Nephron (organoid): ENCODE data around the gene BEND5.

Experiments used
- H3K27ac Mint-ChIP-seq, 3 experiments: 2 replicates each; pipeline ENCODE4 v1.8.0; 2020; ENCODE audit warnings: mixed read lengths in 3 of 3, mild to moderate bottlenecking in 2 of 3, moderate library complexity in 1 of 3
- H3K27me3 Mint-ChIP-seq: 2 replicates; pipeline ENCODE4 v1.8.0; 2021; ENCODE audit warnings: low read depth, mild to moderate bottlenecking, moderate library complexity, mixed read lengths
- H3K36me3 Mint-ChIP-seq: 2 replicates; pipeline ENCODE4 v1.8.0; 2020; ENCODE audit warnings: low read depth, mixed read lengths
- H3K4me1 Mint-ChIP-seq: 2 replicates; pipeline ENCODE4 v1.8.0; 2020; ENCODE audit warnings: mixed read lengths
- H3K4me3 Mint-ChIP-seq, 3 experiments: 2 replicates each; pipeline ENCODE4 v1.8.0; 2020; ENCODE audit warnings: mild to moderate bottlenecking in 3 of 3, mixed read lengths in 3 of 3, moderate library complexity in 2 of 3
- H3K9me3 Mint-ChIP-seq: 2 replicates; pipeline ENCODE4 v1.8.0; 2020; ENCODE audit warnings: mixed read lengths
- TF ChIP-seq, protein P1 (sequence below), 3 experiments: fragments of 200-600 bp; sonication (generic); IDR thresholded peaks; one replicate each; pipeline ENCODE4 v1.5.0; 2021; ENCODE audit warnings: antibody characterized with exemption in 3 of 3; ENCODE audit not compliant: unreplicated experiment in 3 of 3

Gene BEND5

DNA sequence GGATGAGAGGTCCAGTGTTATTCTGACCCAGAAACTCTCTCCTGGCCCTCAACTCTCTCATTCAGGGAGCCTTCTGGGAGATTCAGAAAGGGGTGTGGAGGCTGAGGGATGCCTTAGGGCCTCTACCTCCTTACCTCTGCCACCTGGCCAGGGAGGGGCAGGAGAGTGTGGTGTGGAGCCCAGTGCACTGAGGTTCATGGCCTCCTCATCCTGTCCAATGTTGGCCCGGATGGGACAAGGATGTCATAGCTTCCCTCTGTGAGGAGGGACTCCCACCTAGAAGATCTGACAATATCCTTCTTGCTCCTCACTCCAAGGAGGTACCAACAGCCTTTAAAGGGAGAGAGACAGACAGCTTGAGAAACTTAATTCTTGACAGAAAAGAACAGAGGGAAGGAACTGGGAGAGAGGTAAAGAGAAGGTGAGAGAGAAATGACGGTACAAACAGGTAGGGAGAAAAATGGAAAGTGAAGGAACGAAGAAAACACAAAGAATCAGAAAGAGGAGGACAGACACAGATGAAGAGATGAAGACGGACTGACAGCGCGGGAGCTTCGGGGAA lies 779 bp downstream of the BEND5 start:
- peaks cover 12% of the 10 kb centered on the region for H3K27me3 Mint-ChIP-seq
- no peaks in the 10 kb centered on the region for H3K9me3 Mint-ChIP-seq
- peaks cover 20% of the 10 kb centered on the region for H3K36me3 Mint-ChIP-seq
- H3K4me3 Mint-ChIP-seq = peak overlapping the region; percentile 95 to 96 (median 96)
- TF ChIP-seq, protein P1, sequence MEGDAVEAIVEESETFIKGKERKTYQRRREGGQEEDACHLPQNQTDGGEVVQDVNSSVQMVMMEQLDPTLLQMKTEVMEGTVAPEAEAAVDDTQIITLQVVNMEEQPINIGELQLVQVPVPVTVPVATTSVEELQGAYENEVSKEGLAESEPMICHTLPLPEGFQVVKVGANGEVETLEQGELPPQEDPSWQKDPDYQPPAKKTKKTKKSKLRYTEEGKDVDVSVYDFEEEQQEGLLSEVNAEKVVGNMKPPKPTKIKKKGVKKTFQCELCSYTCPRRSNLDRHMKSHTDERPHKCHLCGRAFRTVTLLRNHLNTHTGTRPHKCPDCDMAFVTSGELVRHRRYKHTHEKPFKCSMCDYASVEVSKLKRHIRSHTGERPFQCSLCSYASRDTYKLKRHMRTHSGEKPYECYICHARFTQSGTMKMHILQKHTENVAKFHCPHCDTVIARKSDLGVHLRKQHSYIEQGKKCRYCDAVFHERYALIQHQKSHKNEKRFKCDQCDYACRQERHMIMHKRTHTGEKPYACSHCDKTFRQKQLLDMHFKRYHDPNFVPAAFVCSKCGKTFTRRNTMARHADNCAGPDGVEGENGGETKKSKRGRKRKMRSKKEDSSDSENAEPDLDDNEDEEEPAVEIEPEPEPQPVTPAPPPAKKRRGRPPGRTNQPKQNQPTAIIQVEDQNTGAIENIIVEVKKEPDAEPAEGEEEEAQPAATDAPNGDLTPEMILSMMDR (IDR thresholded peaks at IDR 0.05; ENCODE audit: unreplicated experiment in 3 of 3) = no peak
- H3K27ac Mint-ChIP-seq = peak overlapping the region; percentile 85 to 96 (median 96)
- H3K4me1 Mint-ChIP-seq = peaks cover 43% of the 10 kb centered on the region

DNA sequence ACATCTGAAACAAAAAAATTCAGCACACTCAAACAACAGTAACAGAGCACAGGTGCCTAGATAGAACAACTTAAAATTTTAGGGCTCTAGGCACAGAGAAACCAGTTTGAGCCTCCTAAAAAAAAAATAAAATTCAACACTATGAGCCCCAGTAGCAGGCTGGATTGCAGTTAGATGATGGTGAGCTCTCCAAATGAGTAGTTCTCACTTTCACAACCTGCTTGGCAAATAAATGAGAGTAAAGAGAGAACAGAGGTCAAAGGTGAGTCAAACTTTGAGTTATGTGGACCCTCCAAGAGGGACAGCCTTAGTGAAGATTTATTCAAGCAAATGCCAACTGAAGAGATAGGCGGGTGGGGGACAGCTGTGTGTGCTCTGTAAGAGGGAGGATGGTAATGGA lies 3.6 kb downstream of the BEND5 start:
- H3K4me3 Mint-ChIP-seq = peak overlapping the region in 2 of 3 experiments; percentile 37 to 55
- H3K4me1 Mint-ChIP-seq = peaks cover 67% of the 10 kb centered on the region
- H3K27ac Mint-ChIP-seq = peak overlapping the region in 2 of 3 experiments; percentile 9 to 21
- H3K9me3 Mint-ChIP-seq = no peaks in the 10 kb centered on the region
- peaks cover 26% of the 10 kb centered on the region for H3K36me3 Mint-ChIP-seq
- peaks cover 7% of the 10 kb centered on the region for H3K27me3 Mint-ChIP-seq
- TF ChIP-seq, protein P1 (IDR thresholded peaks at IDR 0.05; ENCODE audit: unreplicated experiment in 3 of 3) = no peak

DNA sequence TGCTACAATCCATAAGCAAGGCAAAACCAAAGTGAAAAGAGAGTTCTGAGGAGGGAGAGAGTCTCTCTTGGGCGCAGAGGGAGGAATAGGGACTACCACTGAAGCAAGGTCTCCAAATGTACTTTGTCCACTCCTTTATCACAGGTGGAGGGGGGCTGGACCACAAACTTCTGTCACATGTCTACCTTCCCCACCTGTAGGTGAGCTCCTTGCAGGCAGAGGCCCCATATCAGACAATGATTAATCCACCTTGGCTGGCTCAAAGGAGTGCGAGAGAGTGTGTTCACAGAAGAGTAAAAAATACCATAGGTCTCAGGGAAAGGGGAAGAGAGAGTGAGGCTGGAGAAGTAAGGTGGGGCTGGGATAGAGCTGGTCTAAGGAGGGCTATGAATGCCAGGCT lies 4.5 kb downstream of the BEND5 start:
- no peaks in the 10 kb centered on the region for H3K9me3 Mint-ChIP-seq
- H3K27ac Mint-ChIP-seq = peak overlapping the region; percentile 84 to 87 (median 84)
- H3K27me3 Mint-ChIP-seq = no peaks in the 10 kb centered on the region
- peak overlapping the region; percentile 19 to 61 (median 54) for H3K4me3 Mint-ChIP-seq
- peaks cover 63% of the 10 kb centered on the region for H3K4me1 Mint-ChIP-seq
- peaks cover 34% of the 10 kb centered on the region for H3K36me3 Mint-ChIP-seq
- TF ChIP-seq, protein P1 (IDR thresholded peaks at IDR 0.05; ENCODE audit: unreplicated experiment in 3 of 3) = no peak

DNA sequence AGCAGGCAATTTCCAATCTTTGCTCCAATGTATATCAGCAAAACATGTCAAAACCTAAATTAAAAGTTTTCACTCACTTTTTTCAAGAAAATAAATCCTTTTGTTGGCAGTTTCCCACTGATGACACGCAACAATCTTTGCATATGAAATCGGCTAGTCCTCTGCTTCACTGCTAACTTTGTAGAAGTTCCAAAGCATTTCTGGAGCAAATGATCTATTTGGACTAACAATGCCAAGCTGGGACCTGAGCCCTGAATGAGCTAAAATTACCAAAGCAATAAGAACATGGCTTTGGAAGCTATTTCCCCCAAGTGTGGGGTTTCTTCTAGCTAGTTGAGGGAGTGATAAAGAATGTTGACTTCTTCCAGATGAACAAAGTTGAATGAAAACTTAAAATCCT lies 5.1 kb downstream of the BEND5 start:
- H3K4me3 Mint-ChIP-seq = peak overlapping the region in 1 of 3 experiments; percentile 54
- H3K4me1 Mint-ChIP-seq = peaks cover 60% of the 10 kb centered on the region
- H3K27ac Mint-ChIP-seq = peak overlapping the region in 2 of 3 experiments; percentile 84
- TF ChIP-seq, protein P1 (IDR thresholded peaks at IDR 0.05; ENCODE audit: unreplicated experiment in 3 of 3) = no peak
- H3K36me3 Mint-ChIP-seq = peaks cover 38% of the 10 kb centered on the region
- no peaks in the 10 kb centered on the region for H3K27me3 Mint-ChIP-seq
- no peaks in the 10 kb centered on the region for H3K9me3 Mint-ChIP-seq

DNA sequence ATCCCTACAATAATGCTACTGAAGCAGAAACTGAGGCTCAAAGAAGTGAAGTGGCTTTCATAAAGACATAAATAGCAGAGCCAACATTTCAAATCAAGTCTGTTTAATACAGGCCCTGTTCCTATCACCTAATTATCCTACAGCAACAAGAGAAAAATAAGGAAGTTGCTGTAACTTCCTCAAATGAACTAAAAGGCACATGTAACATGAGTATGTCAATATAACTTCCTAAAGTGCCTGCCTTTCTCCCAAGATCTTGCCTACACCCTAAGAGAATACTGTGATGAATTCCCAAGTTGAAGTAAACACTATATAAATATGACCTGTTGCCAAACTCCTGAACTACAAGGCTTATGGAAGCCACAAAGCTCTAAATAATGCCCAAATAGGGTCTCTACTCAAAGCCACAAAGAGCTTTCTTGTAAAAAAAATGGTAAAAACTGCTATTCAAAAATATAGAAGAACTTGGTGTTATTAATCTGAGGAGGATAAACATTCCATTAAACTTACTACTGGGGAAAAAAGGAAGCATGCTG lies 8.6 kb downstream of the BEND5 start:
- no peak overlapping the region for H3K27ac Mint-ChIP-seq
- H3K36me3 Mint-ChIP-seq = peaks cover 62% of the 10 kb centered on the region
- H3K27me3 Mint-ChIP-seq = no peaks in the 10 kb centered on the region
- H3K4me3 Mint-ChIP-seq = no peak overlapping the region
- no peaks in the 10 kb centered on the region for H3K9me3 Mint-ChIP-seq
- H3K4me1 Mint-ChIP-seq = peaks cover 46% of the 10 kb centered on the region
- TF ChIP-seq, protein P1 (IDR thresholded peaks at IDR 0.05; ENCODE audit: unreplicated experiment in 3 of 3) = no peak

DNA sequence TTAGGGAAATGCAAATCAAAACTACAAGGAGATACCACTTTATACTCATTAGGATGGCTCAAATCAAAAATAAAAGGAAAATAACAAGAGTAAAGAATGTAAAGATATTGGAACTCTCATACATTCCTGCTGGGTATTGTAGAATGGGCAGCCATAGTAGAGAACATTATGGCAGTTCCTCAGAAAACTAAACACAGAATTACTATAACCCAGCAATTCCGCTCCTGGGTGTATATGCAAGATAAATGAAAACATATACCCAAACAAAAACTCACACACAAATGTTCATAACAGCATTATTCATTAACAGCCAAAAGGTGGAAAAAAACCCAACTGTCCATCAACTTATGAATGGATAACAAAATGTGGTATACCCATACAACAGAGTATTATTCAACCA lies 11.4 kb downstream of the BEND5 start:
- Mint-ChIP-seq H3K9me3 (no peaks in the 10 kb centered on the region), H3K4me3 (no peak overlapping the region), H3K36me3 (peaks cover 63% of the 10 kb centered on the region), H3K4me1 (peaks cover 32% of the 10 kb centered on the region), H3K27ac (no peak overlapping the region), H3K27me3 (no peaks in the 10 kb centered on the region)
- TF ChIP-seq, protein P1 (IDR thresholded peaks at IDR 0.05; ENCODE audit: unreplicated experiment in 3 of 3) = no peak
